Activated CD8-positive, alpha-beta memory T cell treated with anti-CD3 and anti-CD28 coated beads, Interleukin-2, amount 50 U/mL, for 48 hours (primary cell): ENCODE measurements around the gene RINT1.
A peak's percentile ranks its signal among the peaks of the same experiment; 100 is the strongest.
"Not testable (repeated sequence)": the region's sequence is repeated elsewhere in the genome, so short reads cannot be mapped to it uniquely, and the experiment has no call there.

Source experiments
- DNase-seq: peaks from one replicate; pipeline ENCODE4 v3.0.0-alpha.2; 2020

RINT1 gene

GRCh38 chr7:105531792-105532671 is at the start of gene RINT1:
RINT1 (plus strand) TSS chr7:105532201; CDS start chr7:105532316, 115 bp downstream.
- peak; percentile 93 for DNase-seq

- DNase-seq = peak; percentile 32
These were observed 44.1 kb upstream of the RINT1 start for GRCh38 chr7:105487579-105488571.

GRCh38 chr7:105489409-105489808 is 42.6 kb upstream of the RINT1 start:
- peak; percentile 8 for DNase-seq

GRCh38 chr7:105493196-105493922 is 38.6 kb upstream of the RINT1 start:
- DNase-seq = peak; percentile 22

- no peak for DNase-seq
These were observed 38.1 kb upstream of the RINT1 start for GRCh38 chr7:105493923-105494315.

- no peak for DNase-seq
These were observed 35.5 kb upstream of the RINT1 start for GRCh38 chr7:105496521-105496920.

- DNase-seq = no peak
These were observed 35.0 kb upstream of the RINT1 start for GRCh38 chr7:105497016-105497415.

- no peak for DNase-seq
These were observed 29.8 kb upstream of the RINT1 start for GRCh38 chr7:105502173-105502572.

- DNase-seq = peak; percentile 50
These were observed 19.6 kb upstream of the RINT1 start for GRCh38 chr7:105512415-105512814.

- DNase-seq = peak; percentile 47
These were observed 19.0 kb upstream of the RINT1 start for GRCh38 chr7:105512926-105513526.

GRCh38 chr7:105515610-105516009 is 16.4 kb upstream of the RINT1 start:
- DNase-seq = peak; percentile 13

GRCh38 chr7:105519353-105519752 is 12.6 kb upstream of the RINT1 start:
- DNase-seq = peak; percentile 40

GRCh38 chr7:105520620-105521019 is 11.4 kb upstream of the RINT1 start:
- DNase-seq = peak; percentile 48

GRCh38 chr7:105521027-105521716 is 10.8 kb upstream of the RINT1 start:
- DNase-seq = peak; percentile 81

- DNase-seq = peak; percentile 93
These were observed 10.1 kb upstream of the RINT1 start, which contains the start of gene PUS7 for GRCh38 chr7:105521717-105522463. PUS7 (minus strand) TSS chr7:105522271; CDS start chr7:105508512, 13,759 bp downstream.

GRCh38 chr7:105524423-105524822 is 7.6 kb upstream of the RINT1 start:
- DNase-seq = peak; percentile 43

GRCh38 chr7:105524840-105525239 is 7.2 kb upstream of the RINT1 start:
- peak; percentile 30 for DNase-seq

- not testable (repeated sequence) for DNase-seq
These were observed 4.3 kb upstream of the RINT1 start for GRCh38 chr7:105527737-105528136.

- peak; percentile 35 for DNase-seq
These were observed 1.9 kb upstream of the RINT1 start for GRCh38 chr7:105530126-105530525.

GRCh38 chr7:105530546-105530945 is 1.5 kb upstream of the RINT1 start:
- DNase-seq = peak; percentile 42
